ENCODE measurements around the gene TINCR.

GRCh38 chr19:5572556-5573286 is 5.0 kb upstream of the TINCR start:
- no peak for TF ChIP-seq CTCF (IDR thresholded peaks at IDR 0.05)
- TF ChIP-seq ZFX (IDR thresholded peaks at IDR 0.05; ENCODE audit: borderline replicate concordance): no peak
